ENCODE data around the gene SEC14L3.

SEC14L3 gene

GRCh38 chr22:30503551-30503950 lies 31.7 kb upstream of the SEC14L3 start:
- TF ChIP-seq ZNF8 (CRISPR knock-in tag; IDR thresholded peaks at IDR 0.05) = no peak
- no peak for TF ChIP-seq OSR1 (CRISPR knock-in tag; IDR thresholded peaks at IDR 0.05)
- no peak for TF ChIP-seq GLIS3 (CRISPR knock-in tag; IDR thresholded peaks at IDR 0.05)
- TF ChIP-seq CSDC2 (CRISPR knock-in tag; IDR thresholded peaks at IDR 0.05) = no peak
- TF ChIP-seq CREB5 (CRISPR knock-in tag; IDR thresholded peaks at IDR 0.05; ENCODE audit: low read depth) = no peak
- no peak for TF ChIP-seq TOX (CRISPR knock-in tag; IDR thresholded peaks at IDR 0.05; ENCODE audit: borderline replicate concordance)
- TF ChIP-seq TSHZ2 (CRISPR knock-in tag; IDR thresholded peaks at IDR 0.05) = no peak
- no peak for TF ChIP-seq ARNTL (CRISPR knock-in tag; IDR thresholded peaks at IDR 0.05; ENCODE audit: borderline replicate concordance, low read depth)
- no peak for TF ChIP-seq ISL1 (CRISPR knock-in tag; IDR thresholded peaks at IDR 0.05)
- TF ChIP-seq PATZ1 (CRISPR knock-in tag; IDR thresholded peaks at IDR 0.05; ENCODE audit: borderline replicate concordance) = no peak
- no peak for TF ChIP-seq RARB (CRISPR knock-in tag; IDR thresholded peaks at IDR 0.05)
- TF ChIP-seq ZNF565 (CRISPR knock-in tag; conservative IDR thresholded peaks at IDR 0.05; ENCODE audit: low read depth) = no peak
- no peak for TF ChIP-seq ZFP3 (CRISPR knock-in tag; IDR thresholded peaks at IDR 0.05)
- TF ChIP-seq POU6F1 (CRISPR knock-in tag; IDR thresholded peaks at IDR 0.05; ENCODE audit: borderline replicate concordance, low read depth) = no peak
- TF ChIP-seq TCF4 (CRISPR knock-in tag; IDR thresholded peaks at IDR 0.05; ENCODE audit: borderline replicate concordance) = no peak
- no peak for TF ChIP-seq PPARA (CRISPR knock-in tag; IDR thresholded peaks at IDR 0.05; ENCODE audit: borderline replicate concordance)
- no peak for TF ChIP-seq ZFP30 (CRISPR knock-in tag; IDR thresholded peaks at IDR 0.05)
- TF ChIP-seq SNAI2 (CRISPR knock-in tag; IDR thresholded peaks at IDR 0.05) = no peak
- TF ChIP-seq ESRRG (CRISPR knock-in tag; IDR thresholded peaks at IDR 0.05) = no peak
- TF ChIP-seq CSRNP3 (CRISPR knock-in tag; IDR thresholded peaks at IDR 0.05) = no peak
- ATAC-seq = no peak

GRCh38 chr22:30502911-30503310 lies 31.1 kb upstream of the SEC14L3 start:
- TF ChIP-seq ISL1 (CRISPR knock-in tag; IDR thresholded peaks at IDR 0.05) (no peak), ZFP30 (CRISPR knock-in tag; IDR thresholded peaks at IDR 0.05) (no peak), ZNF8 (CRISPR knock-in tag; IDR thresholded peaks at IDR 0.05) (no peak), RARB (CRISPR knock-in tag; IDR thresholded peaks at IDR 0.05) (no peak), SNAI2 (CRISPR knock-in tag; IDR thresholded peaks at IDR 0.05) (no peak), ZNF70 (CRISPR knock-in tag; IDR thresholded peaks at IDR 0.05) (no peak), PATZ1 (CRISPR knock-in tag; IDR thresholded peaks at IDR 0.05; ENCODE audit: borderline replicate concordance) (no peak), CSRNP3 (CRISPR knock-in tag; IDR thresholded peaks at IDR 0.05) (no peak), ZFP3 (CRISPR knock-in tag; IDR thresholded peaks at IDR 0.05) (no peak), BACH2 (CRISPR knock-in tag; IDR thresholded peaks at IDR 0.05; ENCODE audit: borderline replicate concordance) (no peak), CREB5 (CRISPR knock-in tag; IDR thresholded peaks at IDR 0.05; ENCODE audit: low read depth) (no peak), ZNF565 (CRISPR knock-in tag; conservative IDR thresholded peaks at IDR 0.05; ENCODE audit: low read depth) (no peak), TSHZ2 (CRISPR knock-in tag; IDR thresholded peaks at IDR 0.05) (no peak), ARNTL (CRISPR knock-in tag; IDR thresholded peaks at IDR 0.05; ENCODE audit: borderline replicate concordance, low read depth) (no peak)
- ATAC-seq = no peak

Data from SK-N-SH treated with all-trans-retinoic acid at 6 μM for 48 hours (cell line).